Hindlimb muscle (tissue), 1 donor: Measurements from ENCODE around the gene GPR39. TPM values are rescaled to one million over a fixed set of nuclear protein-coding genes. Genes with fewer than 3 reads are reported as not detected.

Experiments
- DNase-seq: peaks from one replicate; pipeline ENCODE4 v3.0.0-alpha.2; 2013
- polyA plus RNA-seq: library from polyadenylated mRNA; unstranded; fragments of 120-200 nt; gene quantifications from one replicate; pipeline ENCODE4 v1.2.1, GENCODE V29; 2013; ENCODE audit not compliant: insufficient read length

The GPR39 gene
- polyA plus RNA-seq, 1 donor: 0.13 TPM

- no peak for DNase-seq
Measured at GRCh38 chr2:132567682-132568081, 151.1 kb downstream of the GPR39 start.

- no peak for DNase-seq
Measured at GRCh38 chr2:132568656-132569055, 152.1 kb downstream of the GPR39 start.

GRCh38 chr2:132573444-132574007, 156.9 kb downstream of the GPR39 start:
- no peak for DNase-seq

- DNase-seq: no peak
Measured at GRCh38 chr2:132577686-132578085, 161.1 kb downstream of the GPR39 start.

- DNase-seq: no peak
Measured at GRCh38 chr2:132581591-132581990, 165.0 kb downstream of the GPR39 start.

GRCh38 chr2:132581991-132582738, 165.6 kb downstream of the GPR39 start:
- DNase-seq: peak; percentile 42

- no peak for DNase-seq
Measured at GRCh38 chr2:132583666-132584360, 167.2 kb downstream of the GPR39 start.

GRCh38 chr2:132584976-132585817, 168.6 kb downstream of the GPR39 start:
- no peak for DNase-seq

GRCh38 chr2:132586101-132586511, 169.5 kb downstream of the GPR39 start:
- DNase-seq: no peak

- no peak for DNase-seq
Measured at GRCh38 chr2:132586835-132587234, 170.2 kb downstream of the GPR39 start.

GRCh38 chr2:132588576-132588975, 172.0 kb downstream of the GPR39 start:
- no peak for DNase-seq

GRCh38 chr2:132589111-132589830, 172.7 kb downstream of the GPR39 start:
- no peak for DNase-seq

GRCh38 chr2:132589966-132590365, 173.4 kb downstream of the GPR39 start:
- DNase-seq: no peak

- DNase-seq: no peak
Measured at GRCh38 chr2:132593171-132593570, 176.6 kb downstream of the GPR39 start.

- no peak for DNase-seq
Measured at GRCh38 chr2:132595186-132595585, 178.6 kb downstream of the GPR39 start.

GRCh38 chr2:132595693-132596092, 179.1 kb downstream of the GPR39 start:
- DNase-seq: no peak

GRCh38 chr2:132597166-132597565, 180.6 kb downstream of the GPR39 start:
- DNase-seq: no peak

GRCh38 chr2:132597831-132598230, 181.2 kb downstream of the GPR39 start:
- DNase-seq: no peak

GRCh38 chr2:132598536-132598935, 181.9 kb downstream of the GPR39 start:
- no peak for DNase-seq

- no peak for DNase-seq
Measured at GRCh38 chr2:132599556-132599955, 183.0 kb downstream of the GPR39 start.

GRCh38 chr2:132604561-132604960, 188.0 kb downstream of the GPR39 start:
- no peak for DNase-seq
